Fibroblast of villous mesenchyme (primary cell): ENCODE data around the gene GJA3. TPM values are rescaled to one million over a fixed set of nuclear protein-coding genes. Genes with fewer than 3 reads are reported as not detected.

Experiments used
- DNase-seq: peaks from one replicate; pipeline ENCODE4 v3.0.0-alpha.2; 2010; ENCODE audit warnings: low read depth
- H3K4me3 ChIP-seq: 2 replicates; pipeline ENCODE4 v1.5.1; 2011; ENCODE audit warnings: low read depth, mild to moderate bottlenecking, low read length
- total RNA-seq: library from RNA; depleted of rRNA; stranded (reverse); fragments of >200 nt; gene quantifications from 2 replicates; pipeline ENCODE4 v1.2.3, GENCODE V29; 2012
- TF ChIP-seq, protein P1 (sequence below): IDR thresholded peaks from 2 replicates; pipeline ENCODE4 v1.5.1; 2012; ENCODE audit warnings: low read depth, mild to moderate bottlenecking, low read length; ENCODE audit not compliant: insufficient read depth

GJA3 gene
- total RNA-seq, 1 donor: 0.43 TPM

DNA sequence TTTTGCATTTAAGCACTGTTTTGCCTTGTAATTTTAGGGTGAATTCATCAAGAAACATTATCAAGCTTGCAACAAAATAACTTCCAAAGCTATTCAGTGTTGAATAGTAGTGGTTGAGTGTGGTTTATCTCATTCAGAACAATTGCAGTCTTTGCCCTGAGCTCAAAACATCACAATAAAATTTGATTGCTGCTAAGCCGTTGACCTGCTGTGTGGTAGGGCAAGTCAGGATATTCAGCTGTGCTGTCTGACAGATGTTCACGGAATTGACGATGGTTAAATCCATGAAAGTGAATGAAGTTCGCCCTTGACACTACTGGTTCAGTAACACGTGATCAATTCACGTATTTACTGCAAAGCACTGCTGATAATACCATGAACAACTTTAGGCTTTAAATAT lies 66.9 kb downstream of the GJA3 start:
- TF ChIP-seq, protein P1, sequence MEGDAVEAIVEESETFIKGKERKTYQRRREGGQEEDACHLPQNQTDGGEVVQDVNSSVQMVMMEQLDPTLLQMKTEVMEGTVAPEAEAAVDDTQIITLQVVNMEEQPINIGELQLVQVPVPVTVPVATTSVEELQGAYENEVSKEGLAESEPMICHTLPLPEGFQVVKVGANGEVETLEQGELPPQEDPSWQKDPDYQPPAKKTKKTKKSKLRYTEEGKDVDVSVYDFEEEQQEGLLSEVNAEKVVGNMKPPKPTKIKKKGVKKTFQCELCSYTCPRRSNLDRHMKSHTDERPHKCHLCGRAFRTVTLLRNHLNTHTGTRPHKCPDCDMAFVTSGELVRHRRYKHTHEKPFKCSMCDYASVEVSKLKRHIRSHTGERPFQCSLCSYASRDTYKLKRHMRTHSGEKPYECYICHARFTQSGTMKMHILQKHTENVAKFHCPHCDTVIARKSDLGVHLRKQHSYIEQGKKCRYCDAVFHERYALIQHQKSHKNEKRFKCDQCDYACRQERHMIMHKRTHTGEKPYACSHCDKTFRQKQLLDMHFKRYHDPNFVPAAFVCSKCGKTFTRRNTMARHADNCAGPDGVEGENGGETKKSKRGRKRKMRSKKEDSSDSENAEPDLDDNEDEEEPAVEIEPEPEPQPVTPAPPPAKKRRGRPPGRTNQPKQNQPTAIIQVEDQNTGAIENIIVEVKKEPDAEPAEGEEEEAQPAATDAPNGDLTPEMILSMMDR: no peak

DNA sequence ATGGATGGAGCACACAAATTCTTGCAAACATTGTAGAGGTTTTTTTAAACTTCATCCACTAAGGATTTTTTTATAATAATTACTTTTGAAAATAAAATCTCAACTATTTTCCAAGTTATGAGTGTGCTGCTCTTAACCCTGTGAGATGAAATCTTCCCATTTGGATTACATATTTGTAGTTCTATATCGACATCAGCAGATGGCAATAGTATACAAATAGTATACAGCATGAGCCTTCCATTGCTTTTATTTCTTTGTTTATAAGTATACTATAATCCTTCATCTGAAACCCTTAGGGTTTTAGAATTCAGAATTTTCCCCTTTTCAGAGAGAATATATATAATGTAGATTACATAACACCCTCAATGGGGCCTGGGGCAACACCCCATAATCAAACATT lies 70.5 kb downstream of the GJA3 start:
- TF ChIP-seq, protein P1: no peak
- no peak overlapping the region for H3K4me3 ChIP-seq
- DNase-seq: no peak

More for the DNA sequence above, 66.9 kb downstream of the GJA3 start:
- no peak overlapping the region for H3K4me3 ChIP-seq
- no peak for DNase-seq

Other genes with a start within 250 kb of the GJA3 start
- 54.1 and 69.1 TPM in 2 replicates for gene ZMYM2, start 202.3 kb downstream of the GJA3 start, total RNA-seq
- not detected in 2 replicates for gene GJB2, start 31.9 kb upstream of the GJA3 start, total RNA-seq
- not detected in 2 replicates for gene GJB6, start 71.3 kb upstream of the GJA3 start, total RNA-seq